Glutamatergic neuron (in vitro differentiated cells): ENCODE measurements around the gene TRMT2B. TPM values are rescaled to one million over a fixed set of nuclear protein-coding genes. Genes with fewer than 3 reads are reported as not detected.
"Not testable (repeated sequence)": the region's sequence is repeated elsewhere in the genome, so short reads cannot be mapped to it uniquely, and the experiment has no call there.

Experiments used
- DNase-seq: peaks from one replicate; pipeline ENCODE4 v3.0.0; 2022
- H3K27ac Mint-ChIP-seq: one replicate; pipeline ENCODE4 v1.8.0; 2020; ENCODE audit warnings: mild to moderate bottlenecking, mixed read lengths, inconsistent platforms; ENCODE audit not compliant: unreplicated experiment
- H3K27me3 Mint-ChIP-seq: one replicate; pipeline ENCODE4 v1.8.0; 2020; ENCODE audit warnings: mild to moderate bottlenecking, moderate library complexity, mixed read lengths, inconsistent platforms; ENCODE audit not compliant: unreplicated experiment
- H3K36me3 Mint-ChIP-seq: one replicate; pipeline ENCODE4 v1.8.0; 2020; ENCODE audit warnings: mild to moderate bottlenecking, mixed read lengths, inconsistent platforms; ENCODE audit not compliant: unreplicated experiment
- H3K4me1 Mint-ChIP-seq: one replicate; pipeline ENCODE4 v1.8.0; 2020; ENCODE audit warnings: mild to moderate bottlenecking, low read depth, mixed read lengths, inconsistent platforms; ENCODE audit not compliant: unreplicated experiment
- H3K4me3 Mint-ChIP-seq: one replicate; pipeline ENCODE4 v1.8.0; 2020; ENCODE audit warnings: mild to moderate bottlenecking, mixed read lengths, inconsistent platforms; ENCODE audit not compliant: unreplicated experiment
- H3K9me3 Mint-ChIP-seq: one replicate; pipeline ENCODE4 v1.8.0; 2020; ENCODE audit warnings: mild to moderate bottlenecking, moderate library complexity, mixed read lengths, inconsistent platforms; ENCODE audit not compliant: unreplicated experiment
- total RNA-seq: library from RNA; stranded (reverse); fragmentation: NEBNext Ultra II Directional; extraction: Animal tissue kit (Norgen Biotek cat#: 25700); gene quantifications from one replicate; pipeline ENCODE4 v1.2.1, GENCODE V29; 2021; ENCODE audit not compliant: unreplicated experiment
- TF ChIP-seq, protein P1 (sequence below): fragments of 200-600 bp; sonication (generic); IDR thresholded peaks from one replicate; pipeline ENCODE4 v1.5.0; 2021; ENCODE audit not compliant: partially characterized antibody, unreplicated experiment

Gene TRMT2B
- total RNA-seq, 1 donor from 2014 or later, result 5.1 TPM

DNA sequence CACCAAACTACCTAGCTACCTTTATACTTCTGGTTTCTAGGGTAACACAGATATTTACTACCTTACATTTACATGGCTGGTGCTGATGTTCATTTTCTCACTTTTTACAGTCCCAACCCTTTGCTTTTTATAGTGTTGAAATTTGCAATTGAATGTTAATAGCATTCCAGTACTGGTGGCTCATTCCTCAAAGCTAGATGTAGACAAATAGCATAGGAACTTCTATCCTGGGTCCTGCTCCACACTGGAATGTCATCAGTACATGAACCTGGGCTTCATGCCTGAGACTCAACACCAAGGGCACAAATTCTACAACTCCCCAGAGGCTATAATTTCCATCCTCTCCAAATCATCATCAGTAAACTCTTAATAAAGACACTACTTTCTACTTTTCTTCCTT lies 10.3 kb upstream of the TRMT2B start:
- no peaks in the 10 kb centered on the region for H3K36me3 Mint-ChIP-seq
- H3K27me3 Mint-ChIP-seq, result no peaks in the 10 kb centered on the region
- H3K4me1 Mint-ChIP-seq, result no peaks in the 10 kb centered on the region
- H3K27ac Mint-ChIP-seq, result no peak overlapping the region
- TF ChIP-seq, protein P1, sequence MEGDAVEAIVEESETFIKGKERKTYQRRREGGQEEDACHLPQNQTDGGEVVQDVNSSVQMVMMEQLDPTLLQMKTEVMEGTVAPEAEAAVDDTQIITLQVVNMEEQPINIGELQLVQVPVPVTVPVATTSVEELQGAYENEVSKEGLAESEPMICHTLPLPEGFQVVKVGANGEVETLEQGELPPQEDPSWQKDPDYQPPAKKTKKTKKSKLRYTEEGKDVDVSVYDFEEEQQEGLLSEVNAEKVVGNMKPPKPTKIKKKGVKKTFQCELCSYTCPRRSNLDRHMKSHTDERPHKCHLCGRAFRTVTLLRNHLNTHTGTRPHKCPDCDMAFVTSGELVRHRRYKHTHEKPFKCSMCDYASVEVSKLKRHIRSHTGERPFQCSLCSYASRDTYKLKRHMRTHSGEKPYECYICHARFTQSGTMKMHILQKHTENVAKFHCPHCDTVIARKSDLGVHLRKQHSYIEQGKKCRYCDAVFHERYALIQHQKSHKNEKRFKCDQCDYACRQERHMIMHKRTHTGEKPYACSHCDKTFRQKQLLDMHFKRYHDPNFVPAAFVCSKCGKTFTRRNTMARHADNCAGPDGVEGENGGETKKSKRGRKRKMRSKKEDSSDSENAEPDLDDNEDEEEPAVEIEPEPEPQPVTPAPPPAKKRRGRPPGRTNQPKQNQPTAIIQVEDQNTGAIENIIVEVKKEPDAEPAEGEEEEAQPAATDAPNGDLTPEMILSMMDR, result no peak
- H3K9me3 Mint-ChIP-seq, result no peaks in the 10 kb centered on the region
- no peak overlapping the region for H3K4me3 Mint-ChIP-seq
- no peak for DNase-seq

DNA sequence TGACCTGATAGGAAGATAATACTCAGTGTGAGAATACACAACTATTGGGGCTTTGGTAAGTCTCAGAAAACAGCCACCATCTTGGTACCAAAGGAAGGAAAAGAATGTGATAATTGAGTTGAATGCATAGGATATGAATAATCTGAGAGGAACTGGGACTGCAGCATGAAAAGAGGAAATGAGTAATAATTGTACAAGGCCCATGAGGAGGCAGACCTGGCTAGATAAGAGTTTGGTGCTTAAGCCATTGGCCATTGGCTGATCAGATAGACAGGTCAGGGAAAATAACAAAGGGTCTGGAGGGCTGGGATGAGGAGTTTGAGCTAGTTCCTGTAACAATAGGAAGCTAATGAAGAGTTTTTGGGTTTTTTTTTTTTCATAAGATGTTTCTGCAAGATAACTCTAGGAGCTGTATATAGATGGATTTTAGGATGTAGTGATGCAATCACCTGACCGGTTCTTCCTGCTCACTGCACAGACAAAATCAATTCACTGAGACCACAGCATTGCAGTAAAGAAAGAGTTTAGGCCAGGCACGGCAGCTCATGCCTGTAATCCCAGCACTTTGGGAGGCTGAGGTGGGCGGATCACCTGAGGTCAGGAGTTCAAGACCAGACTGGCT lies 5.3 kb upstream of the TRMT2B start:
- DNase-seq, result no peak
- Mint-ChIP-seq H3K9me3 (no peaks in the 10 kb centered on the region), H3K4me1 (no peaks in the 10 kb centered on the region), H3K36me3 (no peaks in the 10 kb centered on the region), H3K27ac (no peak overlapping the region), H3K27me3 (no peaks in the 10 kb centered on the region), H3K4me3 (no peak overlapping the region)
- TF ChIP-seq, protein P1, result no peak

DNA sequence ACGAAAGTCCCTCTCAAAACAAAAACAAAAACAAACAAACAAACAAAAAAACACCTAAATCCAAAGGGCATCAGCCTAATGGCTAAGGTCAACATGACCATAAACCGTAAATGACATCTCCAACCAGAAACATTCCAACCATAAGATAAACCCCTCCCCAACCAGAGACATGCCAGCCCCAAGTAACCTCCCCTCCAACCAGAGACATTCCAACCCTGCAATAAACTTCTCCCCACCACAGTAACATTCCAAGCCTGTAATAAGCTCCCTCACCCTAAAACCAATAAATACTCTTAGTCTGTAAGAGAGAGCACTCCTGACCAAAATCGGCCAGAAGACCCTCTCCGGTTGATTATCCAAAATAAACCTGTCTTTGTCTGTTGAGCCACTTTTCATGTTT lies 4.6 kb upstream of the TRMT2B start:
- not testable (repeated sequence) for H3K27me3 Mint-ChIP-seq, H3K9me3 Mint-ChIP-seq, H3K27ac Mint-ChIP-seq, H3K4me1 Mint-ChIP-seq, H3K4me3 Mint-ChIP-seq, H3K36me3 Mint-ChIP-seq, DNase-seq

DNA sequence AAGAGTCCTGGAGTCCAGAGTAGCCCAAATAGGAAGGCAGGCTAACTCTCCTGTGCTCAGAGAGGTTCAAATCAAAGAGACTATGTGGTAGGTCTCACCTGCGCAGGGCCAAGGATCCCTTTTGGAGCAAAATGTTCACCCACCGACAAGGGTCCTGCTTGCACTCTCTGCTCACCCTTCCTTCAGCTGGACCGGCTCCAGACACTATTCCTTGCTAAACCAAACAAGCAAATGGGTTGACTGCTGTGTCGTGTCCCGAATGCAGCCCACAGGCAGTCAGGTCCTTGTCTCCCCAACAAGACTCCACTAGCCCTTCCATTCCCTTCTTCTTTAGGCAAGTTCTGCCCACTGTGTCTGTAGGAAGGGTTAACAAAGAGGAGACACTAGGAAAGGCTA lies 760 bp downstream of the TRMT2B start:
- Mint-ChIP-seq H3K9me3 (no peaks in the 10 kb centered on the region), H3K4me3 (peak overlapping the region; percentile 87), H3K27ac (no peak overlapping the region), H3K36me3 (no peaks in the 10 kb centered on the region), H3K27me3 (no peaks in the 10 kb centered on the region), H3K4me1 (no peaks in the 10 kb centered on the region)
- TF ChIP-seq, protein P1, result no peak
- no peak for DNase-seq

DNA sequence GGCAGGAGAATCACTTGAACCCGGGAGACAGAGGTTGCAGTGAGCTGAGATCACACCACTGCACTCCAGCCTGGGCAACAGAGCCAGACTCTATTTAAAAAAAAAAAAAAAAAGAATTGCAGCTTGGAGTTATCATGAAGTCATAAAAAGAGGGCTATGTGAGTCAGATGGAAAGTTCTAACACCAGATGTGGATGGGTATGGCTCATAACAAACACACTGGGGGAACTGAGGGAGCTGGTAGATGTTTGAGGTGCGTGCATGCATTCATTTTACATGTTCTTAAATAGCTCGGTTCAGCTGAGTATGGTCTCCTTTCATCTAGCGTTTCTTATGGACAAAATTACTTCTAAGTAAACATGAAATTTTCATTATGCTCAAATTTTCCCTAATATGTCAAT lies 11.7 kb downstream of the TRMT2B start:
- no peak overlapping the region for H3K27ac Mint-ChIP-seq
- no peaks in the 10 kb centered on the region for H3K9me3 Mint-ChIP-seq
- no peaks in the 10 kb centered on the region for H3K27me3 Mint-ChIP-seq

More for the DNA sequence above, 11.7 kb downstream of the TRMT2B start:
- Mint-ChIP-seq H3K36me3 (no peaks in the 10 kb centered on the region), H3K4me1 (no peaks in the 10 kb centered on the region), H3K4me3 (no peak overlapping the region)
- DNase-seq, result no peak
- TF ChIP-seq, protein P1, result no peak
